Stimulated activated CD4-positive, alpha-beta T cell treated with anti-CD3 and anti-CD28 coated beads, Interleukin-1b, Interleukin-23, amount 100 ng/mL, for 48 hours (primary cell): ENCODE measurements around the gene GALNT8.

Experiments
- DNase-seq: peaks from one replicate; pipeline ENCODE4 v3.0.0-alpha.2; 2020

The GALNT8 gene

DNA sequence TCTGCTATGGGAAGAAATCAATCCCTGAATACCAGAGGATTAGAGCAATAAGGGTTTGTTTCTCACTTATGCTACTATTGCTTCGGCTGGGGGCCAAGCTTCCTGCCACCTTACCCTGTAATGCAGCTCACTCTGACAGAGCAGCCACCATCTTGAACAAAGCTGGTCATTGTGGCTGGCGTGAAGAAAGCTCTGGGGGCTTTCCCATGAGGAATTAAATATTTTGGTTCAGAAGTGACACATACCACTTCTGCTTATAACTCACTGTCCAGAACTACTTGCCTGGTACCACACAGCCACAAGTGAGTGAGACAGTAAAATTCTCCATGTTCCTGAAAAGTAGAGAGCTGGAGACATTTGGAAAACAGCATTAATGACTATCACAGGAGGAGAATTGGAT is 82.6 kb downstream of the GALNT8 start:
- DNase-seq = no peak

DNA sequence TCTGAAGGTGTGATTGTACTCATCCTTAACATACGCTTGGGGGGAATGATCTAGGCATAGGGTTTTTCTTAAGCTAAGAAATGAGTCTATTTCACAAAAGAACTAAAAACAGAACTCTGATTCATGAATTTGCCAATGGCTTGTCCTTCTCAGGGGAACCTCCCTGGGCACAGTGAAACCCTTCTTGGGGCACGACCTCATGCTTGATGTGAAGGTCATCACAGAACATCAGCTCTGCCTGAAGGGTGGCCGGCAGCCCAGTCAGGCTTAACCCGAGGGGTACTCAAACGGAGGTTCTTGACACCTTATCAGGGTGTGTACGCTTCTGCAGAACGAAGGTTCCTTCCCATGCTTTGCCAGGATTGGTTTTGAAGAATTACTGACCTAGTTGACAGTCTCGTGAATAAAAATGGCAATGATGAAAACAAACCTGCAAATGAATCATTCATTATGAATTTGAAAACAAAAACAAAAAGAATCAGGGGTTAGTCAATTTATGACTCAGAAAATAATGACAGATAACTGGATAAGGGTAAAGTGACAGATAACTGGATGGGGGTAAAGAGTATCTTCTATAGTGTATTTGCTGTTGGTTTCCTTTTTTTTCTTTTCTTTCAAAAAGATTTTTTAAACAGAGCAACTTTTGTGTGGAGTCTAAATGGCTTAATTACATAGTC is 86.4 kb downstream of the GALNT8 start:
- peak; percentile 52 for DNase-seq

DNA sequence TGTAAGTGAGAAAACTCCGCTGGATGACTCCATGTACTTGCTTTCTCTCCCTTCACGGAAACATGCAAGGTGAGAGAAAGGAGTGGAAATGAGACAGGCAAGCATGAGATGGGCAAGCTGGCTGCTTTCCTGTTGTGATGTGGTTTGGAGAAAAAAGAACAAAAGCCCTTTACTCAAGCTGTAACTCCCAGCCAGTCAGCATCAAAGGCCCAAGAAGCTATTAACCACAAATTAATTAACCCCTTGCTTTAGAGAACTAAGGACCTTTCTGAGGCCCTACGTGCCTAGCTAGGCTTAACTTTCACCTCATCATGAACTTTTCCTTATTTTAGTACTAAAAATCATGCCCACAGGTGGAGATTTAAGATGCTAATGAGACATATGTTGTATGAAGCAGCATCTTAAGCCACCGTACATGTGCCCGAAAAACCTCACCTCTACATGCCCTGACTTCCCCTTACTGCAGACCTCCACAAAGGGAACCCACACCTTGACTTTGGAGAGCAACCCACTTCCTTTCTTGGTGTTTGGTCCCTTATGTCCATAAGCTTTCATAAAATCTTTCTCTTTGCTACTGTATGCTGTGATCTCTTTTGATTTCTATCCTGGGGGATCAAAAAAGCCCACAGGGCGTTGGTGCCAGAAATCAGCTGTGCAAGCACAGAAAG is 87.0 kb downstream of the GALNT8 start:
- no peak for DNase-seq

DNA sequence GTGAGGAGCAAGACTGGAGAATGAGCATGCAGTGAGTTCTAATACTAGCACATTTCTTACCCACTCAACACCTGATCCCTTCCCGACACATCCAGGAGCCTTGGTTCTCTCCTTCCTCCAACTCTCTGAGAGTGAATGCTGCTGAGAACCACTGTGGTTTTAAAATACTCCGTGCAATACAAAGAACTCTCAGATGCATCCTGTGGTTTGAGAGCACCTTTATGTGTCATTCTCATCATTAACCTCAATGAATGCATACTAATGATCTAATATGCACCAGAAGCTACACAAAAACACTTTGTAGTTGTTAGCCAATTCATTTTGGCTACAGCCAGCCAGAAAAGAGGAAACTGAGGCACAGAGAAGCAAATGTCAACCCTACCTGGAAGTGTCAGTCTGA is 87.6 kb downstream of the GALNT8 start:
- DNase-seq = no peak

DNA sequence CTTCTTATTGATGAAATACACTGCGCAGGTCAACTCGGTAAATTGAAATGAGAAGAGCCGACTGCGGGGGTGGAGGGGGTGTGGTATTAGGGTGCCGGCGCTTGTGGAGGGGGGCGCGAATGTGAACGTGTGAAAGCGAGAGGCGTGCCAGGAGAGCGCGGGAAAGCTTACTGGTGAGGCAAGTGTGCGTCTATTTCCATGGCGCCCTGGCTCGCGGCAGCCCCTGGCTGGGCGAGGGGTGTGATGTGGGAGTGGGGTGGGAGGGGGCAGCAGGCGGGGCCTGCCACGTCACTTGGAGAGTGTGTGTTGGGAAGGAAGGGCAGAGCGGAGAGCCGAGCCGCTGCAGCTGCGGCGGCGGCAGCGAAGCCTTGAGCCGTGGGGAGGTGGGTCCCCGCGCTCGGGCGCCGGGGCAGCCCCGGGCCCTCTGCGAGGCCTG is 88.8 kb downstream of the GALNT8 start:
- DNase-seq = no peak

DNA sequence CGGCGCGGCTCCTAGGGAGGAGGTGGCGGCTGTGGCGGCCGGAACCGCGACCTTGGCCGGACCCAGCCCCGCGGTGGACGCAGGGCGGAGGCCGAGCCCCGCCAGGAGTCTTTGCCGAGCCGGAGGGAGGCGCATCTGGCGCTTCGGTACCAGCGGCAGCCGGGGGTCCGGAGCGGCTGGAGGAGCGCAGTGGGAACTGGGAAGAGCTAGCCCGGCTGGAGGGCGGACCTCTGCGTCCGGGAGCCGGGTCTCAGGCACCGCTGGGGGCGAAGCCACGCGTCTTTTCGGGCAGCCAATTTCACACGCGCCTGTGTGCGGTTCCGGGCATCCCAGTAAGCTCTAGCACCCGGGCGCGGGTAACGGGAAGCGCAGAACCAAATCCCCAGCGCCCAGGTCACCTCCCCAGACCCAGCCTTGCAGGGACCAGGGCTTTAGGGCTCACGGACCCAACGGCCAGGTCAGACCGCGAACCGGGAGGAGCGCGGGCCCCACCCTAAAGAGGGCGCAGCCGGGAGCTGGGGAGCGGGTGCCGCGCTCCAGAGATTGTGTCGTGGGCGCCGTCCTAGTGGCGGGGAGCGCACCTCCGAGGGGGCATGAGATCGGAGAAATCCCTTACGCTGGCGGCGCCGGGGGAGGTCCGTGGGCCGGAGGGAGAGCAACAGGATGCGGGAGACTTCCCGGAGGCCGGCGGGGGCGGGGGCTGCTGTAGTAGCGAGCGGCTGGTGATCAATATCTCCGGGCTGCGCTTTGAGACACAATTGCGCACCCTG is 89.4 kb downstream of the GALNT8 start:
- peak; percentile 30 for DNase-seq

DNA sequence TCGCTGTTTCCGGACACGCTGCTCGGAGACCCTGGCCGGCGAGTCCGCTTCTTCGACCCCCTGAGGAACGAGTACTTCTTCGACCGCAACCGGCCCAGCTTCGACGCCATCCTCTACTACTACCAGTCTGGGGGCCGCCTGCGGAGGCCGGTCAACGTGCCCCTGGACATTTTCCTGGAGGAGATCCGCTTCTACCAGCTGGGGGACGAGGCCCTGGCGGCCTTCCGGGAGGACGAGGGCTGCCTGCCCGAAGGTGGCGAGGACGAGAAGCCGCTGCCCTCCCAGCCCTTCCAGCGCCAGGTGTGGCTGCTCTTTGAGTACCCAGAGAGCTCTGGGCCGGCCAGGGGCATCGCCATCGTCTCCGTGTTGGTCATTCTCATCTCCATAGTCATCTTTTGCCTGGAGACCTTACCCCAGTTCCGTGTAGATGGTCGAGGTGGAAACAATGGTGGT is 90.0 kb downstream of the GALNT8 start:
- no peak for DNase-seq

DNA sequence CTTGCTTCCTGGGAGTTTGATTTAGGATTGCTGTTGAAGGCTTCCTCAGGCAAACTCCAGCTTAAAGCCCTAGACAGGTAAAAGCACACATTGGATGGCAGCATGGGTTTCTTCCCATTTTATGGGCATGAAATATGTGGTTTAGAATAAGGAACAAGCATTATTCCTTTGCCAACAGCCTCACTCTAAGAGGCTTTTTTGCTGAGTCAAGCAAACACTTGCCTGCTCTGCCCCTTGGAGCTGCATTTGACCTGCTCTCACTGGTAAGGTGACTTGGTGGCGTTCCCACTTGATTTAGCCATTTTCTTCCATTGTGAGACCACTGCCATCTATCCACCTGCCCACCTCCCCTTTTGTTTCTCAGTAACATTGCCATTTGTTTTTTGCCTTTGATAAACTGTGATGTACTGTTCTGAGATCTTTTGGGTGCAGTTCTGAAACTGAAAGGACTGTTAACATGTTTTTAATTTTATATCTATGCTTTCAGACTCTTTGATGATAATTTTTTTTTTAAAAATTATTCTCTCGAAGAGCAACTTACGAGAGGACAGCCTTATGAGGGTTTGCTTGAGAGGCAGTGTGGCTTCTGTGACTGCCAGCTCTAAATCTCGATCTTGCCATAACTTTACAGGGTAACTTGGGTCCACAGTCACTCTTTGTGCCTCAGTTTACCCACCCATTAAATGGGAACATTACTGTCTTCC is 92.6 kb downstream of the GALNT8 start:
- DNase-seq = no peak

DNA sequence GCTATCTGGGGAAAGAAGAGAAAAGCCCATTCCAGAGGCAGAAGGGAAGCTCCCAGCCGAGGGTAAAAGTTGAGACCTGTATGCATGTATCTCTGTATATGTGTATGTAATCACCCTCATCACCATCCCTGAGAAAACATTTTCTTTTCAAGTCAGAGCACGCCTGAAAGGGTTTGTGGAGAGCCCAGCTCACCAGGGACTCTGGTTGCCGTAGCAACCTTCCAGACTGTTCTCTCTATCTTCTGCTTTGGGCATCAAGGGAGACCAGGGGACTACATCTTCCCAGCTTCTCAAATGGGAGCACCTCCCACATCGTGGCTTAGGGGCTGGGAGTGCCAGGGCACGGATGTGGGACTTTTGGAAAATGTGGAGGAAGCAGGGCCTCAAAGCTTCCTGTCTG is 93.5 kb downstream of the GALNT8 start:
- DNase-seq = no peak

DNA sequence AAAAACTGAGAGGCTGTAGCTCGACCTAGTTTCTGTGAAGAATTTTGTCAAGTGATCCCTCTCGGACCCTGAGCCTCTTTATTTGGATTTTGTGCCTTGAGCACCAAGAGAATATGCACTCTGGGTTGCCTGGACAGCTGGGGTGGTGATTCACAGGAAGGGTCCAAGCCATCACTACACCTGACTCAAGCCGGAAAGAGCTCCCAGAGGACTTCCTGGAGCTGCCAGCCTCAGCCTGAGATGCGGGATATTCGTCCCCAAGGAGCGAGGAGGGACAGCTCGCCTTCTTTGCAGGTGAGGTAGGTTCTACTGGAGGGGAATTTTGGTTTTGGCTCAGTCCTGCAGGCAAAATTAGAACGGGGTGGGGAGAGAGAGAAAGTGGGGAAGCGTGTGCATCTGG is 94.3 kb downstream of the GALNT8 start:
- DNase-seq = no peak

DNA sequence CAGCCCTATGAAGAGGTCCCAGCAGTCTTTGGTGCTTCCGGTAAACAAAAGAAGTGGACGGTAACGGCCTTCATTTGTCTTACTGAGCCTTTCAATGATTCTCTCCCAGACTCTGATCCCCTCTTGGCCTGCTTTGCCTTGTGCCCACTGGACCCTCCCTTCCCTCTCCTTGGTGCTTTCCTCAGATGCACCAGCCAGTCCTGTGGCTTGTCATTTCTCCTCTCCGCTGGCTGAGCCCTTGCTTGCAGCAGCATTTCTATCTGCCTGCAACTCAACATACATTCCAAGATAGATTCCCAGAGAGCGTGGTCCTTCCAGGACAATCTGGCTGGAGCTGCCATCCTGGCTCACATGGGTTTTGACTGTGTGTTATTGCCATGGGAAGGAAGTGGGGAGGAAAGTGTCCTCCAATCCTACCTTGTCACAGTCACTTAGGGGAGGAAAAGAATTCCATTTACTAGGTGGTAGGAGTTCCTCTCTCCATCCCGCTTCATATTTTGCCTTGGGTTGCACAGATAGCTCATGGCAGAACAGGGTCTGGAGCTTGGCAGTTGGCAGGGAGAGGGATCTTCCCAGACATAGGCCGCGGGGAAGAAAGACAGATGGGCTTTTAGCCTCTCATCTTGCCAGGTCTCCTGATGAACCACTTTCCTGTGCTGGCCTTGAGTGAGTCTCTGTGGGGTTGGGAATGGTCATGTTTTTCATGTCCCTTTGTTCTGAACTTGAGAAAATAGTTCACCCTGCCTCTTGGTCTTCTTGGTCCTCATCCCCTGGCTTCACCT is 96.7 kb downstream of the GALNT8 start:
- no peak for DNase-seq

DNA sequence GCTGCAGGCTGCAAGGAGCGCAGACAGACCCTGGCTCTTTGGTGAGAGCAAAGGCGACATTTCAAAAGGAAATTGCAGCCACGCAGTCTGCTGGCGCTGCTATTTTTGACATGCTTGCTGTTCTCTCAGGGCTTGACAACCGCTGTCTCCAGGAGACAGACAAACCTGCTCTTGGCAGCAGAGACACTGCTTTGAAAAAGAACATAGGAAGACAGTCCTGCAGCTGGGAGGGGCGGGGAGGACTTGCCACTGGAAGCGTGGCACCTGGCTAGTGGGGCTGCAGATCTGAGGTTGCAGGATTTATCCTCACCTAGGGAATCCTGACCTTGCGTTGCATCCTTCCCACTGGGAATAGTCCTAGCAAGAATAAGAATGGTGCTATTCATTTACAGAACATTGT is 97.7 kb downstream of the GALNT8 start:
- DNase-seq = no peak

DNA sequence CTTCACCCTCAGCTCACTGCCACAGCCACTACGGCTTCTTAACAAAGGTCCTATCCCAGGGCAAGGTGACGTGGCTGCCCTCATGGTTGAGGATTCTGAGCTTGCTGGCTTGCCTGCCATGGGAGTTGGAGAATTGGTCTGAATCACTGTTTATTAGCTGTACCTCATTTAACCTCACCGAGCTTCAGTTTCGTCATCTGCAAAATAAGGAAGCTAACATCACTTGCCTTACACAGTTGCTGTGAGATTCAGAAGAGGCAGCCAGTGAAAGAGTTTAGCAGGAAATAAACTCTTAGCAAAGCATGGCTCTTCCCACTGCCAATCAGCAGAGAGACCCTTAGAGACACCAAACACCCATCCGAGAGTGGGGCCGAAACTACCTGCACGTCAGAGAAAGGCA is 99.5 kb downstream of the GALNT8 start:
- no peak for DNase-seq

DNA sequence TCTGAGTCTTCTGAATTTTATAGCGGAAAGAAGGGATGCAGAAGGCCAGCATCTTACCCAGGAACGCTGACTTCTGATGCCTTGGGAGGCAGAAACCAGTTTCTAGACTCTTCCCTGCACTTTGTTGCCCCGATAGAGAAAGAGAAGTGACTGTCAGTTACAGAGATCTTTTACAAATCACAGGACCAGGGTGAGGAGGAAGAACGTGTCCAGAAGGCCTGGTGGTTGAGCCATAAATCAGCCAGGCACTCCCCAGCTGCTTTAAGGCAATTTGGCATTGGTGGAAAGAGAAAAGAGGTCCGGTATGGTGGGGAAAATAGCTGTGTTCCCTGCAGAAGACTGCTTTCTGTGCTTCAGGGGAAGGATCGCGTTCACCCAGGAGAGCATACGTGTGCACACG is 100.8 kb downstream of the GALNT8 start:
- no peak for DNase-seq
